Activated CD8-positive, alpha-beta T cell treated with anti-CD3 and anti-CD28 coated beads for 36 hours (primary cell): Measurements from ENCODE around the gene FAM200A. TPM values are rescaled to one million over a fixed set of nuclear protein-coding genes. Genes with fewer than 3 reads are reported as not detected.

Source experiments
- ATAC-seq: fragments of 200-7000 bp; cut with Tn5 transposase; one replicate; pipeline ENCODE4 v1.10.0; 2021; ENCODE audit warnings: mild to moderate bottlenecking, moderate library complexity
- CTCF ChIA-PET: fragments of 350-600 bp; sonication (Branson Sonifier 250); formaldehyde crosslinking; loops from one replicate; lab custom pipeline; 2021; ENCODE audit warnings: antibody characterized with exemption; lab: Charles Lee
- POLR2A ChIA-PET: fragments of 350-600 bp; sonication (Branson Sonifier 250); formaldehyde crosslinking; loops from one replicate; lab custom pipeline; 2021; ENCODE audit warnings: antibody characterized with exemption; lab: Charles Lee
- DNase-seq: peaks from one replicate; pipeline ENCODE4 v3.0.0-alpha.2; 2020
- H3K27ac Mint-ChIP-seq: one replicate; pipeline ENCODE4 v1.8.0; 2021; ENCODE audit warnings: mild to moderate bottlenecking, mixed read lengths
- H3K27me3 Mint-ChIP-seq: one replicate; pipeline ENCODE4 v1.8.0; 2021; ENCODE audit warnings: mixed read lengths
- H3K36me3 Mint-ChIP-seq: one replicate; pipeline ENCODE4 v1.8.0; 2021; ENCODE audit warnings: low read depth, mixed read lengths
- H3K4me1 Mint-ChIP-seq: one replicate; pipeline ENCODE4 v1.8.0; 2021; ENCODE audit warnings: low read depth, mixed read lengths
- H3K4me3 Mint-ChIP-seq: one replicate; pipeline ENCODE4 v1.8.0; 2021; ENCODE audit warnings: mild to moderate bottlenecking, moderate library complexity, mixed read lengths
- H3K9me3 Mint-ChIP-seq: one replicate; pipeline ENCODE4 v1.8.0; 2021; ENCODE audit warnings: mixed read lengths
- CTCF ChIP-seq: fragments of 200-600 bp; IDR thresholded peaks from one replicate; pipeline ENCODE4 v1.8.0; 2022; ENCODE audit warnings: antibody characterized with exemption, mild to moderate bottlenecking
- intact Hi-C: fragments of 100-400 bp; cut with micrococcal nuclease; formaldehyde crosslinking; loops from one replicate; pipeline ENCODE4 v1.10.0; 2022
- total RNA-seq, 2 experiments: library from RNA; stranded (reverse); gene quantifications; one replicate each; pipeline ENCODE4 v1.2.3, GENCODE V29; 2021

Gene FAM200A
- total RNA-seq, 2 experiments from 2014 or later, result 4.8 to 4.9 TPM

- intact Hi-C loops, result no loop called here
- no peak for ATAC-seq
- no peak overlapping the region for H3K4me3 Mint-ChIP-seq
- ChIA-PET CTCF (no interaction called here), POLR2A (no interaction called here)
- no peak overlapping the region for H3K27ac Mint-ChIP-seq
- no peaks in the 10 kb centered on the region for H3K4me1 Mint-ChIP-seq
- DNase-seq, result no peak
- peaks cover 27% of the 10 kb centered on the region for H3K36me3 Mint-ChIP-seq
- H3K9me3 Mint-ChIP-seq, result peaks cover 19% of the 10 kb centered on the region
- no peak for TF ChIP-seq CTCF
- no peaks in the 10 kb centered on the region for H3K27me3 Mint-ChIP-seq
Measured at GRCh38 chr7:99543081-99543671, 8.7 kb downstream of the FAM200A start.

- intact Hi-C loops, result no loop called here
- Mint-ChIP-seq H3K4me1 (no peaks in the 10 kb centered on the region), H3K9me3 (peaks cover 25% of the 10 kb centered on the region), H3K27me3 (no peaks in the 10 kb centered on the region), H3K27ac (no peak overlapping the region), H3K4me3 (no peak overlapping the region), H3K36me3 (peaks cover 13% of the 10 kb centered on the region)
- DNase-seq (no peak), ATAC-seq (no peak)
- no peak for TF ChIP-seq CTCF
- ChIA-PET POLR2A (interaction anchor here (1.3 kb wide), 1 partner anchor 16 kb away, joined by 3 read pairs; no protein-coding TSS in a partner anchor), CTCF (interaction anchor here (1.0 kb wide), 1 partner anchor 9 kb away, joined by 4 read pairs; no protein-coding TSS in a partner anchor)
Measured at GRCh38 chr7:99541212-99541611, 10.7 kb downstream of the FAM200A start.

- Mint-ChIP-seq H3K27me3 (no peaks in the 10 kb centered on the region), H3K27ac (no peak overlapping the region)
Measured at GRCh38 chr7:99540542-99540941, 11.4 kb downstream of the FAM200A start.

GRCh38 chr7:99539213-99539811 is 12.6 kb downstream of the FAM200A start:
- Mint-ChIP-seq H3K4me3 (no peak overlapping the region), H3K4me1 (no peaks in the 10 kb centered on the region), H3K27me3 (no peaks in the 10 kb centered on the region), H3K36me3 (peaks cover 15% of the 10 kb centered on the region), H3K9me3 (peaks cover 25% of the 10 kb centered on the region), H3K27ac (no peak overlapping the region)
- POLR2A ChIA-PET, result interaction anchor here (1.2 kb wide), 1 partner anchor 18 kb away, joined by 3 read pairs; no protein-coding TSS in a partner anchor
- CTCF ChIA-PET, result no interaction called here
- ATAC-seq (no peak), DNase-seq (no peak)
- intact Hi-C loops, result no loop called here
- TF ChIP-seq CTCF, result no peak

More at GRCh38 chr7:99540542-99540941, 11.4 kb downstream of the FAM200A start:
- DNase-seq (no peak), ATAC-seq (no peak)
- ChIA-PET POLR2A (interaction anchor here (0.8 to 1.3 kb wide), 4 partner anchors 15 to 41 kb away, joined by 3 to 4 read pairs (median 3); partner anchors contain the start of gene ZNF394), CTCF (interaction anchor here (1.0 kb wide), 1 partner anchor 9 kb away, joined by 4 read pairs; no protein-coding TSS in a partner anchor)
- intact Hi-C loops, result no loop called here
- Mint-ChIP-seq H3K36me3 (peaks cover 13% of the 10 kb centered on the region), H3K4me3 (no peak overlapping the region), H3K4me1 (no peaks in the 10 kb centered on the region), H3K9me3 (peaks cover 25% of the 10 kb centered on the region)
- TF ChIP-seq CTCF, result no peak

GRCh38 chr7:99535667-99536066 is 16.2 kb downstream of the FAM200A start:
- Mint-ChIP-seq H3K4me3 (no peak overlapping the region), H3K9me3 (peaks cover 44% of the 10 kb centered on the region), H3K36me3 (peaks cover 38% of the 10 kb centered on the region), H3K27me3 (no peaks in the 10 kb centered on the region), H3K4me1 (no peaks in the 10 kb centered on the region), H3K27ac (no peak overlapping the region)
- ATAC-seq, result no peak
- no peak for DNase-seq
- ChIA-PET CTCF (no interaction called here), POLR2A (interaction anchor here (1.3 kb wide), 1 partner anchor 89 kb away, joined by 3 read pairs; no protein-coding TSS in a partner anchor)
- no peak for TF ChIP-seq CTCF
- intact Hi-C loops, result no loop called here
